Activated naive CD8-positive, alpha-beta T cell treated with anti-CD3 and anti-CD28 coated beads, Interleukin-2, amount 50 U/mL, for 16 hours (primary cell): ENCODE measurements around the gene CDK11A.
"Not testable (repeated sequence)": the region's sequence is repeated elsewhere in the genome, so short reads cannot be mapped to it uniquely, and the experiment has no call there.

ENCODE experiments used
- DNase-seq: peaks from one replicate; pipeline ENCODE4 v3.0.0-alpha.2; 2020; ENCODE audit warnings: low read depth, low spot score

CDK11A gene

GRCh38 chr1:1726088-1726487 lies 1.9 kb upstream of the CDK11A start:
- not testable (repeated sequence) for DNase-seq

GRCh38 chr1:1721201-1721600 lies 3.0 kb downstream of the CDK11A start:
- no peak for DNase-seq

GRCh38 chr1:1715109-1715883 lies 8.9 kb downstream of the CDK11A start:
- not testable (repeated sequence) for DNase-seq

- DNase-seq, result not testable (repeated sequence)
Measured at GRCh38 chr1:1707897-1708296, 16.3 kb downstream of the CDK11A start.

- not testable (repeated sequence) for DNase-seq
Measured at GRCh38 chr1:1707241-1707640, 16.9 kb downstream of the CDK11A start.

- not testable (repeated sequence) for DNase-seq
Measured at GRCh38 chr1:1705623-1706022, 18.5 kb downstream of the CDK11A start.

GRCh38 chr1:1704284-1704957 lies 19.7 kb downstream of the CDK11A start:
- not testable (repeated sequence) for DNase-seq

GRCh38 chr1:1703796-1704195 lies 20.4 kb downstream of the CDK11A start:
- no peak for DNase-seq

GRCh38 chr1:1702506-1702905 lies 21.7 kb downstream of the CDK11A start:
- DNase-seq, result not testable (repeated sequence)

- DNase-seq, result not testable (repeated sequence)
Measured at GRCh38 chr1:1700557-1700956, 23.6 kb downstream of the CDK11A start.

- not testable (repeated sequence) for DNase-seq
Measured at GRCh38 chr1:1700067-1700466, 24.1 kb downstream of the CDK11A start.

GRCh38 chr1:1699061-1699460 lies 25.1 kb downstream of the CDK11A start:
- not testable (repeated sequence) for DNase-seq

- DNase-seq, result not testable (repeated sequence)
Measured at GRCh38 chr1:1697358-1698183, 26.6 kb downstream of the CDK11A start.

GRCh38 chr1:1696431-1697357 lies 27.5 kb downstream of the CDK11A start:
- DNase-seq, result not testable (repeated sequence)

GRCh38 chr1:1692714-1693647 lies 31.2 kb downstream of the CDK11A start, which contains the start of gene SLC35E2B:
TSS of gene SLC35E2B (minus strand) at chr1:1692795. CDS start at chr1:1676699, 16,096 bp downstream.
- DNase-seq, result peak; percentile 51

GRCh38 chr1:1692324-1692713 lies 31.8 kb downstream of the CDK11A start:
- not testable (repeated sequence) for DNase-seq

GRCh38 chr1:1691443-1691842 lies 32.7 kb downstream of the CDK11A start:
- DNase-seq, result not testable (repeated sequence)

GRCh38 chr1:1689526-1689925 lies 34.6 kb downstream of the CDK11A start:
- DNase-seq, result not testable (repeated sequence)

- DNase-seq, result no peak
Measured at GRCh38 chr1:1687846-1688245, 36.3 kb downstream of the CDK11A start.
